ENCODE data around the gene C13orf46. TPM values are rescaled to one million over a fixed set of nuclear protein-coding genes. Genes with fewer than 3 reads are reported as not detected.

C13orf46 gene
- total and polyA plus RNA-seq, 2 of the 8 experiments (the other 6 are each of a cell fraction or from before 2014, with no cell fraction given) = 0.23 to 0.28 TPM

DNA sequence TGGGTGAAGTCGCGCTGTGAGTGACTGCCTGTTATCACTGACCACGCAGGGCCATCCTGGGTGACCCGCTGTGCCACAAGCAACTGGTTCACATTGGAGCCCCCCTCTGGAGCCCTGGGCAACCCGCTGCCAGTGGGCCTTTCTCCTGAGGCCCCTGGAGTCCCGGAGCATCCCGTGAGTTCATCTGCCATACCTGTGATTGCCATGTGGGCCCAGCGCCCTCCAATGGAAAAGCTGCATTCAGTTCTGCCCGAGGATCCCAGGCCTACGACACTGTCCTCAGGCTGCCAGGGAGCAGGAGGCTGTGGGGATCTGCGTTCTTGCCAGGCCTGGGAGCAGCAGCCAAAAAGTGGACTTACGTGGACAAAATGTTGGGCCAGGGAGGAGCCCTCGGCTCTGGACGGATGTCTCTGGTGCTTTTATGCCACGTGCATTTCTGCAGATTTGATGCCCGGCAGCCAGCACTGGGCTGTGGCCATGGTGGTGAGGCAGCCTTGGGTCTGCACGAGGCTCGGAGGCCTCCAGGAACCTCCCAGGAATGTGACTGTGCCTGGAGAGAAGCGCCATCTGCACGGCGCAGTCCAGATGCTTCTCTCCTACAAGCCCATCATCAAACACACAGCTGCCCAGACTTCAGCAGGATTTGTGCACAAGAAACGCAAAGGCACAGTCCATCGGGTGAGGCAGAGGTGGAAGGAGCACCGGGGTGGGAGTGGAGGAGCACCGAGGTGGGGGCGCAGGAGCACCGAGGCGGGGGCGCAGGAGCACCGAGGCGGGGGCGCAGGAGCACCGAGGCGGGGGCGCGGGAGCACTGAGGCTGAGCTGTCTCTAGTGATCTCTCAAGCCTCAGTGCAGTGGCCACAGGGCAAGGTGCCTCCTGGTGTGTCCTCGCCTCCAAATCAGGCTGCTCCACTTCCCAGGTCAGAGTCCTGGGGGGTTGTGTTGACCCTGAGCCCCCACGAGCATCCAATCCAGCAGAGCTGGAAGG lies 44.0 kb downstream of the C13orf46 start:
- no peaks in the 10 kb centered on the region for H4K20me1 ChIP-seq (replicated peaks in 1 of 2; ENCODE audit: control insufficient read depth in 1 of 2, insufficient read depth in 2 of 2, low read length in 2 of 2)
- no peak overlapping the region for H3K4me3 ChIP-seq (ENCODE audit: extremely low read depth in 1 of 4, insufficient read depth in 2 of 4, low read depth in 3 of 4, low read length in 4 of 4)
- H2BK20ac ChIP-seq (ENCODE audit: low read length) = no peak overlapping the region
- no peak for DNase-seq (ENCODE audit: low read depth in 1 of 2, low spot score in 2 of 2)
- no peak overlapping the region for H2BK15ac ChIP-seq (ENCODE audit: low read length)
- no peak overlapping the region for H3K56ac ChIP-seq (replicated peaks; ENCODE audit: insufficient read length, low read depth, low read length)
- CTCF ChIA-PET (ENCODE audit: partially characterized antibody) = interaction anchor here (0.7 to 2.7 kb wide), 5 partner anchors 12 to 300 kb away, joined by 3 to 8 read pairs (median 4); no protein-coding TSS in a partner anchor
- peak overlapping the region; percentile 57 for H4K91ac ChIP-seq (replicated peaks; ENCODE audit: insufficient read length, low read length)
- H3K79me1 ChIP-seq (ENCODE audit: low read depth, low read length) = no peaks in the 10 kb centered on the region
- no peaks in the 10 kb centered on the region for H3K79me2 ChIP-seq (ENCODE audit: control insufficient read depth in 1 of 2, insufficient read depth in 2 of 2, low read length in 2 of 2)
- H4K5ac ChIP-seq (ENCODE audit: insufficient read length, low read depth, low read length) = no peak overlapping the region
- H3K14ac ChIP-seq (ENCODE audit: insufficient read length) = no peak overlapping the region
- H3K23me2 ChIP-seq (ENCODE audit: low read depth, low read length) = no peaks in the 10 kb centered on the region
- no peaks in the 10 kb centered on the region for H3K9me3 ChIP-seq (ENCODE audit: insufficient read depth in 2 of 2, low read depth in 1 of 2, low read length in 1 of 2)
- H4K8ac ChIP-seq (ENCODE audit: extremely low read depth, insufficient read depth, low read length) = no peak overlapping the region
- no peaks in the 10 kb centered on the region for H3K36me3 ChIP-seq (ENCODE audit: control insufficient read depth in 2 of 4, insufficient read depth in 4 of 4, low read length in 3 of 4)
- no peak overlapping the region for H2BK5ac ChIP-seq (ENCODE audit: low read depth, low read length)
- 88% methylated on average over 26 of the region's 38 CpGs; no CpG with 5 or more reads in 1 of the 2 experiments for WGBS, 2 experiments (ENCODE audit: extremely low coverage in 1 of 2, insufficient coverage in 1 of 2, insufficient read length in 1 of 2, insufficient replicate concordance in 2 of 2, low coverage in 1 of 2, low lambda C conversion rate in 2 of 2, missing lambda C conversion rate in 1 of 2)
- H3K4me2 ChIP-seq (ENCODE audit: insufficient read depth in 1 of 2, low read depth in 2 of 2, low read length in 2 of 2) = no peak overlapping the region
- peaks cover 0 to 2% (median 0%) of the 10 kb centered on the region in 4 experiments; a peak in 1 of 7 replicates for H3K4me1 ChIP-seq (replicated peaks in 1 of 4; ENCODE audit: control insufficient read depth in 3 of 4, insufficient read depth in 4 of 4, low read length in 3 of 4)
- H3K27ac ChIP-seq (ENCODE audit: low read depth, low read length) = no peak overlapping the region
- no peak overlapping the region for H2AFZ ChIP-seq (ENCODE audit: low read length)
- H3K4ac ChIP-seq (replicated peaks; ENCODE audit: insufficient read length, low read depth, low read length) = peak overlapping the region; percentile 44
- no peak overlapping the region for H3K18ac ChIP-seq (ENCODE audit: extremely low read depth, low read length)
- no peak for FAIRE-seq
- no peak overlapping the region for H3K9ac ChIP-seq (replicated peaks in 1 of 4; ENCODE audit: extremely low read depth in 1 of 4, low read depth in 3 of 4, low read length in 3 of 4)
- H2BK120ac ChIP-seq (replicated peaks; ENCODE audit: low read depth, low read length) = no peak overlapping the region
- H3K27me3 ChIP-seq (replicated peaks in 1 of 4; ENCODE audit: control insufficient read depth in 3 of 4, extremely low read depth in 1 of 4, insufficient read depth in 3 of 4, low read length in 3 of 4) = no peaks in the 10 kb centered on the region
- no peak overlapping the region for H2AK5ac ChIP-seq (ENCODE audit: low read depth, low read length)
- no peak overlapping the region for H2BK12ac ChIP-seq (ENCODE audit: low read depth, low read length)
- TF ChIP-seq RAD21 (IDR thresholded peaks at IDR 0.05 in 1 of 2, conservative IDR thresholded peaks at IDR 0.05 in 1 of 2; ENCODE audit: low read depth in 2 of 2, low read length in 2 of 2) (peak; percentile 62 to 75), PHF8 (conservative IDR thresholded peaks at IDR 0.05; ENCODE audit: low read depth, low read length) (no peak), GABPA (IDR thresholded peaks at IDR 0.05; ENCODE audit: borderline replicate concordance, insufficient read depth, low read length) (no peak), SIRT6 (IDR thresholded peaks at IDR 0.05; ENCODE audit: low read length) (no peak)
- TF ChIP-seq, protein P1, sequence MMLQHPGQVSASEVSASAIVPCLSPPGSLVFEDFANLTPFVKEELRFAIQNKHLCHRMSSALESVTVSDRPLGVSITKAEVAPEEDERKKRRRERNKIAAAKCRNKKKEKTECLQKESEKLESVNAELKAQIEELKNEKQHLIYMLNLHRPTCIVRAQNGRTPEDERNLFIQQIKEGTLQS (IDR thresholded peaks at IDR 0.05; ENCODE audit: insufficient read depth, low read depth, low read length) = no peak
- TF ChIP-seq, protein P2, sequence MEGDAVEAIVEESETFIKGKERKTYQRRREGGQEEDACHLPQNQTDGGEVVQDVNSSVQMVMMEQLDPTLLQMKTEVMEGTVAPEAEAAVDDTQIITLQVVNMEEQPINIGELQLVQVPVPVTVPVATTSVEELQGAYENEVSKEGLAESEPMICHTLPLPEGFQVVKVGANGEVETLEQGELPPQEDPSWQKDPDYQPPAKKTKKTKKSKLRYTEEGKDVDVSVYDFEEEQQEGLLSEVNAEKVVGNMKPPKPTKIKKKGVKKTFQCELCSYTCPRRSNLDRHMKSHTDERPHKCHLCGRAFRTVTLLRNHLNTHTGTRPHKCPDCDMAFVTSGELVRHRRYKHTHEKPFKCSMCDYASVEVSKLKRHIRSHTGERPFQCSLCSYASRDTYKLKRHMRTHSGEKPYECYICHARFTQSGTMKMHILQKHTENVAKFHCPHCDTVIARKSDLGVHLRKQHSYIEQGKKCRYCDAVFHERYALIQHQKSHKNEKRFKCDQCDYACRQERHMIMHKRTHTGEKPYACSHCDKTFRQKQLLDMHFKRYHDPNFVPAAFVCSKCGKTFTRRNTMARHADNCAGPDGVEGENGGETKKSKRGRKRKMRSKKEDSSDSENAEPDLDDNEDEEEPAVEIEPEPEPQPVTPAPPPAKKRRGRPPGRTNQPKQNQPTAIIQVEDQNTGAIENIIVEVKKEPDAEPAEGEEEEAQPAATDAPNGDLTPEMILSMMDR (IDR thresholded peaks at IDR 0.05; ENCODE audit: control extremely low read depth in 1 of 3, insufficient read depth in 1 of 3, low read depth in 1 of 3, low read length in 3 of 3) = peak in 2 of 3 experiments; percentile 40 to 50; a peak in 3 of 4 replicates
- POLR2A ChIA-PET (ENCODE audit: partially characterized antibody) = no interaction called here
- H3K23ac ChIP-seq (ENCODE audit: insufficient read length) = no peak overlapping the region

All from H1 (cell line).